Ascending aorta (tissue), 2 donors: Measurements from ENCODE around the gene RGS7. TPM values are rescaled to one million over a fixed set of nuclear protein-coding genes. Genes with fewer than 3 reads are reported as not detected.

Experiments used
- DNase-seq, 2 donors: peaks; one replicate each; pipeline ENCODE4 v3.0.0-alpha.2; 2019; ENCODE audit warnings: low spot score in 2 of 2
- H3K27ac ChIP-seq, 2 donors: fragments of 200-600 bp; sonication (generic); one replicate each; pipeline ENCODE4 v1.5.1; 2016 to 2017; ENCODE audit warnings: mild to moderate bottlenecking in 1 of 2
- H3K27me3 ChIP-seq: fragments of 200-600 bp; sonication (generic); one replicate; pipeline ENCODE4 v1.5.1; 2017
- H3K36me3 ChIP-seq, 2 donors: fragments of 200-600 bp; sonication (generic); one replicate each; pipeline ENCODE4 v1.5.1; 2016
- H3K4me1 ChIP-seq, 2 donors: fragments of 200-600 bp; sonication (generic); one replicate each; pipeline ENCODE4 v1.5.1; 2016 to 2017; ENCODE audit warnings: mild to moderate bottlenecking in 1 of 2
- H3K4me3 ChIP-seq, 2 donors: fragments of 200-600 bp; sonication (generic); one replicate each; pipeline ENCODE4 v1.5.1; 2016 to 2017; ENCODE audit warnings: mild to moderate bottlenecking in 1 of 2
- H3K9me3 ChIP-seq, 2 donors: fragments of 200-600 bp; sonication (generic); one replicate each; pipeline ENCODE4 v1.5.1; 2016
- intact Hi-C: fragments of 100-400 bp; cut with DNase I; formaldehyde crosslinking; loops from one replicate; pipeline ENCODE4 v1.15.1; 2023
- total RNA-seq: library from RNA; depleted of rRNA; stranded (reverse); fragments of >200 nt; gene quantifications from one replicate; pipeline ENCODE4 v1.1.0, GENCODE V29; 2016
- TF ChIP-seq, protein P1 (sequence below), 3 experiments: fragments of 200-600 bp in 2 of 3; fragments of 450-650 bp in 1 of 3; sonication (generic) in 2 of 3; IDR thresholded peaks; one replicate each; pipeline ENCODE4 v1.5.1; 2016 to 2019; ENCODE audit warnings: antibody characterized with exemption in 3 of 3, mild to moderate bottlenecking in 1 of 3, moderate library complexity in 1 of 3

The RGS7 gene
- total RNA-seq, 1 donor from 2014 or later: not detected

DNA sequence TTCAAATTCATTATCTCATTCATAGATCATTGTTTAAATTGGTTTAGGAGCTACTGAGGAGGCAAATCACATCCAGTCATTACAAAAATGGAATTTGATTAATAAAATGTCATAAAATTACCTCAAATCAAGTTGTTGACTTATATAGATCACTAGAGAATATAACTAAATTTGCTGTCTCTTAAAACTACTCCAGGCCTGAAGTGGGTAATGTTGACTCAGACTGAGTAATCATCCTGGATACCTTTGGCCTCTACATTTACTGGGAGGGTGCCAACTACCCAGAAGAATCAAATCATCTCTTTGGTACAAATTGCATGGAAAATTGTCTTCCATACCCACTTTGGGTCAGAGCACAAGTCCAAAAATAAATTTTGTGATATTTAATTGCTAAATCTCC, 553.9 kb downstream of the RGS7 start:
- TF ChIP-seq, protein P1, sequence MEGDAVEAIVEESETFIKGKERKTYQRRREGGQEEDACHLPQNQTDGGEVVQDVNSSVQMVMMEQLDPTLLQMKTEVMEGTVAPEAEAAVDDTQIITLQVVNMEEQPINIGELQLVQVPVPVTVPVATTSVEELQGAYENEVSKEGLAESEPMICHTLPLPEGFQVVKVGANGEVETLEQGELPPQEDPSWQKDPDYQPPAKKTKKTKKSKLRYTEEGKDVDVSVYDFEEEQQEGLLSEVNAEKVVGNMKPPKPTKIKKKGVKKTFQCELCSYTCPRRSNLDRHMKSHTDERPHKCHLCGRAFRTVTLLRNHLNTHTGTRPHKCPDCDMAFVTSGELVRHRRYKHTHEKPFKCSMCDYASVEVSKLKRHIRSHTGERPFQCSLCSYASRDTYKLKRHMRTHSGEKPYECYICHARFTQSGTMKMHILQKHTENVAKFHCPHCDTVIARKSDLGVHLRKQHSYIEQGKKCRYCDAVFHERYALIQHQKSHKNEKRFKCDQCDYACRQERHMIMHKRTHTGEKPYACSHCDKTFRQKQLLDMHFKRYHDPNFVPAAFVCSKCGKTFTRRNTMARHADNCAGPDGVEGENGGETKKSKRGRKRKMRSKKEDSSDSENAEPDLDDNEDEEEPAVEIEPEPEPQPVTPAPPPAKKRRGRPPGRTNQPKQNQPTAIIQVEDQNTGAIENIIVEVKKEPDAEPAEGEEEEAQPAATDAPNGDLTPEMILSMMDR (IDR thresholded peaks at IDR 0.05): no peak
- H3K27ac ChIP-seq: no peak overlapping the region
- intact Hi-C loops: no loop called here

GRCh38 chr1:240802271-240802670, 554.7 kb downstream of the RGS7 start:
- H3K27me3 ChIP-seq: no peaks in the 10 kb centered on the region
- intact Hi-C loops: no loop called here
- H3K4me1 ChIP-seq: no peaks in the 10 kb centered on the region
- H3K9me3 ChIP-seq: no peaks in the 10 kb centered on the region
- H3K27ac ChIP-seq: no peak overlapping the region
- no peaks in the 10 kb centered on the region for H3K36me3 ChIP-seq
- no peak for DNase-seq
- H3K4me3 ChIP-seq: no peak overlapping the region
- TF ChIP-seq, protein P1 (IDR thresholded peaks at IDR 0.05): no peak

More for the DNA sequence above, 553.9 kb downstream of the RGS7 start:
- no peaks in the 10 kb centered on the region for H3K4me1 ChIP-seq
- no peaks in the 10 kb centered on the region for H3K36me3 ChIP-seq
- no peaks in the 10 kb centered on the region for H3K27me3 ChIP-seq
- no peak for DNase-seq
- H3K9me3 ChIP-seq: no peaks in the 10 kb centered on the region
- H3K4me3 ChIP-seq: no peak overlapping the region

GRCh38 chr1:240801442-240801841, 555.6 kb downstream of the RGS7 start:
- intact Hi-C loops: no loop called here
- Histone ChIP-seq H3K4me3 (no peak overlapping the region), H3K9me3 (no peaks in the 10 kb centered on the region)

GRCh38 chr1:240800291-240800690, 556.7 kb downstream of the RGS7 start:
- TF ChIP-seq, protein P1 (IDR thresholded peaks at IDR 0.05): no peak

More at GRCh38 chr1:240801442-240801841, 555.6 kb downstream of the RGS7 start:
- H3K36me3 ChIP-seq: no peaks in the 10 kb centered on the region
- H3K4me1 ChIP-seq: no peaks in the 10 kb centered on the region
- no peak overlapping the region for H3K27ac ChIP-seq
- H3K27me3 ChIP-seq: no peaks in the 10 kb centered on the region
- TF ChIP-seq, protein P1 (IDR thresholded peaks at IDR 0.05): no peak
- DNase-seq: no peak

GRCh38 chr1:240797050-240797449, 560.0 kb downstream of the RGS7 start:
- DNase-seq: no peak
- Histone ChIP-seq H3K27me3 (no peaks in the 10 kb centered on the region), H3K9me3 (no peaks in the 10 kb centered on the region), H3K4me3 (no peak overlapping the region), H3K27ac (no peak overlapping the region), H3K36me3 (no peaks in the 10 kb centered on the region), H3K4me1 (no peaks in the 10 kb centered on the region)
- TF ChIP-seq, protein P1 (IDR thresholded peaks at IDR 0.05): no peak
- intact Hi-C loops: no loop called here

More at GRCh38 chr1:240800291-240800690, 556.7 kb downstream of the RGS7 start:
- no peak overlapping the region for H3K27ac ChIP-seq
- H3K4me3 ChIP-seq: no peak overlapping the region
- no peaks in the 10 kb centered on the region for H3K27me3 ChIP-seq
- DNase-seq: no peak
- no peaks in the 10 kb centered on the region for H3K4me1 ChIP-seq
- no peaks in the 10 kb centered on the region for H3K36me3 ChIP-seq
- no peaks in the 10 kb centered on the region for H3K9me3 ChIP-seq
- intact Hi-C loops: no loop called here
